HEK293 (cell line): ENCODE results near the gene DUSP22.

Source experiments
- CTCF ChIA-PET: fragments of 350-600 bp; formaldehyde crosslinking; extraction: SDS; loops from one replicate; lab custom pipeline; 2021; ENCODE audit warnings: antibody characterized with exemption; lab: Yijun Ruan, JAX
- POLR2A ChIA-PET: fragments of 300-600 bp; formaldehyde crosslinking; extraction: SDS; loops from one replicate; lab custom pipeline; 2020; ENCODE audit warnings: antibody characterized with exemption, inconsistent platforms; lab: Yijun Ruan, JAX
- H3K27ac ChIP-seq: fragments of 200-500 bp; sonication (Bioruptor generic); 2 replicates; pipeline ENCODE4 v1.5.1; 2014; ENCODE audit warnings: low read depth, low read length, control low read depth, inconsistent platforms; ENCODE audit errors: extremely low read depth
- H3K36me3 ChIP-seq, 2 experiments: fragments of 200-500 bp in 1 of 2; sonication (Bioruptor generic) in 1 of 2; 1 replicate in 1 of 2; 2 replicates in 1 of 2; pipeline ENCODE4 v1.5.1; 2014 to 2017; ENCODE audit warnings: inconsistent platforms in 2 of 2, low read length in 2 of 2; ENCODE audit not compliant: control insufficient read depth in 2 of 2, insufficient read depth in 1 of 2
- H3K4me1 ChIP-seq: fragments of 200-500 bp; sonication (Bioruptor generic); 2 replicates; pipeline ENCODE4 v1.5.1; 2014; ENCODE audit warnings: mild to moderate bottlenecking, low read length, inconsistent platforms; ENCODE audit not compliant: control insufficient read depth, insufficient read depth
- H3K4me3 ChIP-seq: 2 replicates; pipeline ENCODE4 v1.5.1; 2011; ENCODE audit warnings: low read depth, mild to moderate bottlenecking, control low read depth, low read length, moderate library complexity
- H3K9me3 ChIP-seq: fragments of 200-500 bp; sonication (Bioruptor generic); 2 replicates; pipeline ENCODE4 v1.5.1; 2014; ENCODE audit warnings: low read depth, low read length, inconsistent platforms; ENCODE audit not compliant: control insufficient read depth, insufficient read depth
- KLF10 ChIP-seq: fragments of 450-650 bp; IDR thresholded peaks from 2 replicates; pipeline ENCODE4 v1.5.1; 2018; ENCODE audit warnings: missing biosample characterization, mild to moderate bottlenecking, missing genetic modification characterization
- SP7 ChIP-seq: fragments of 450-650 bp; formaldehyde crosslinking; IDR thresholded peaks from 2 replicates; pipeline ENCODE4 v1.5.1; 2016; ENCODE audit warnings: missing biosample characterization, missing genetic modification characterization
- TRIM28 ChIP-seq: IDR thresholded peaks from 2 replicates; pipeline ENCODE4 v1.6.1; 2011; ENCODE audit warnings: low read length, control low read depth, borderline replicate concordance
- ZFP41 ChIP-seq: fragments of 450-650 bp; formaldehyde crosslinking; IDR thresholded peaks from 2 replicates; pipeline ENCODE4 v1.5.1; 2016; ENCODE audit warnings: missing biosample characterization, missing genetic modification characterization, borderline replicate concordance
- ZNF169 ChIP-seq: fragments of 450-650 bp; formaldehyde crosslinking; IDR thresholded peaks from 2 replicates; pipeline ENCODE4 v1.5.1; 2016; ENCODE audit warnings: missing biosample characterization, missing genetic modification characterization
- ZNF184 ChIP-seq: fragments of 450-650 bp; IDR thresholded peaks from 2 replicates; pipeline ENCODE4 v1.5.1; 2018; ENCODE audit warnings: missing biosample characterization, mild to moderate bottlenecking, missing genetic modification characterization
- ZNF202 ChIP-seq: fragments of 450-650 bp; formaldehyde crosslinking; IDR thresholded peaks from 2 replicates; pipeline ENCODE4 v1.5.1; 2016; ENCODE audit warnings: missing biosample characterization, missing genetic modification characterization, borderline replicate concordance
- ZNF311 ChIP-seq: fragments of 450-650 bp; formaldehyde crosslinking; IDR thresholded peaks from 2 replicates; pipeline ENCODE4 v1.5.1; 2017; ENCODE audit warnings: missing biosample characterization, missing genetic modification characterization, borderline replicate concordance
- ZNF426 ChIP-seq: fragments of 450-650 bp; formaldehyde crosslinking; IDR thresholded peaks from 2 replicates; pipeline ENCODE4 v1.5.1; 2017; ENCODE audit warnings: missing biosample characterization, missing genetic modification characterization, mild to moderate bottlenecking, inconsistent platforms, moderate library complexity
- ZNF48 ChIP-seq: fragments of 450-650 bp; formaldehyde crosslinking; IDR thresholded peaks from 2 replicates; pipeline ENCODE4 v1.5.1; 2016; ENCODE audit warnings: missing biosample characterization, missing genetic modification characterization
- ZNF510 ChIP-seq: fragments of 450-650 bp; formaldehyde crosslinking; IDR thresholded peaks from 2 replicates; pipeline ENCODE4 v1.5.1; 2018; ENCODE audit warnings: mild to moderate bottlenecking, missing genetic modification characterization, missing biosample characterization; ENCODE audit not compliant: insufficient replicate concordance
- ZNF610 ChIP-seq: fragments of 450-650 bp; formaldehyde crosslinking; IDR thresholded peaks from 2 replicates; pipeline ENCODE4 v1.5.1; 2016; ENCODE audit warnings: missing biosample characterization, missing genetic modification characterization, borderline replicate concordance
- ZNF621 ChIP-seq: fragments of 450-650 bp; formaldehyde crosslinking; IDR thresholded peaks from 2 replicates; pipeline ENCODE4 v1.5.1; 2017; ENCODE audit warnings: missing biosample characterization, missing genetic modification characterization
- ZNF776 ChIP-seq: fragments of 450-650 bp; formaldehyde crosslinking; IDR thresholded peaks from 2 replicates; pipeline ENCODE4 v1.5.0; 2017; ENCODE audit warnings: missing biosample characterization, missing genetic modification characterization, borderline replicate concordance
- ZNF792 ChIP-seq: fragments of 450-650 bp; formaldehyde crosslinking; IDR thresholded peaks from 2 replicates; pipeline ENCODE4 v1.5.1; 2016; ENCODE audit warnings: missing biosample characterization, missing genetic modification characterization
- ZNF843 ChIP-seq: fragments of 450-650 bp; formaldehyde crosslinking; IDR thresholded peaks from 2 replicates; pipeline ENCODE4 v1.5.1; 2016; ENCODE audit warnings: missing biosample characterization, missing genetic modification characterization
- TF ChIP-seq, protein P1 (sequence below): fragments of 450-650 bp; formaldehyde crosslinking; IDR thresholded peaks from 2 replicates; pipeline ENCODE4 v1.5.1; 2017; ENCODE audit warnings: missing biosample characterization, missing genetic modification characterization
- TF ChIP-seq, protein P2 (sequence below): fragments of 450-650 bp; formaldehyde crosslinking; IDR thresholded peaks from 2 replicates; pipeline ENCODE4 v1.5.1; 2016; ENCODE audit warnings: missing biosample characterization, missing genetic modification characterization
- TF ChIP-seq, protein P3 (sequence below): fragments of 450-650 bp; formaldehyde crosslinking; IDR thresholded peaks from 2 replicates; pipeline ENCODE4 v1.5.1; 2016; ENCODE audit warnings: missing biosample characterization, missing genetic modification characterization

Gene DUSP22

DNA sequence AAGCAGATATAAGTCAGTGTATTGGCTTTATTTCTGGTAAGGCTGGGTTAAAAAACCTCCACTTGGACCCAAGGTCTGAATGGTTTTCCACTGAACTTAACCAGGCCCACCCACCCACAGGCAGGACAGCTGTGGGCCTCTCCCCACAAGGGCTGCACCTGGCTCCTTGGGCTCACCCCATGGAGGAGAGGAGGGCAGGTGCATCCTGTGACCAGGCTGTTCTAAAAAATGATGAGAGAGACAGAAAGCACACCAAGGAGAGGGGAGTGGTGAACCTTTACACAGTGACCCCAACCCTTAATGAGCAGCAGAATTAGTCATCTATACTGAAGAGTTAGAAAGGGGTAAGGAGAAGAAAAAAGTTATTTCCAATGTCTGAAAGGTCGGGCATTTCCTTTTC is 34.5 kb upstream of the DUSP22 start:
- H3K36me3 ChIP-seq, result no peaks in the 10 kb centered on the region
- ChIA-PET CTCF (no interaction called here), POLR2A (no interaction called here)
- no peaks in the 10 kb centered on the region for H3K9me3 ChIP-seq
- H3K27ac ChIP-seq, result no peak overlapping the region
- no peak overlapping the region for H3K4me3 ChIP-seq
- TF ChIP-seq ZNF184 (tag by site-specific recombination), result no peak
- TF ChIP-seq ZNF510 (tag by site-specific recombination), result no peak
- TF ChIP-seq ZNF169 (tag by site-specific recombination), result no peak
- TF ChIP-seq, protein P1, sequence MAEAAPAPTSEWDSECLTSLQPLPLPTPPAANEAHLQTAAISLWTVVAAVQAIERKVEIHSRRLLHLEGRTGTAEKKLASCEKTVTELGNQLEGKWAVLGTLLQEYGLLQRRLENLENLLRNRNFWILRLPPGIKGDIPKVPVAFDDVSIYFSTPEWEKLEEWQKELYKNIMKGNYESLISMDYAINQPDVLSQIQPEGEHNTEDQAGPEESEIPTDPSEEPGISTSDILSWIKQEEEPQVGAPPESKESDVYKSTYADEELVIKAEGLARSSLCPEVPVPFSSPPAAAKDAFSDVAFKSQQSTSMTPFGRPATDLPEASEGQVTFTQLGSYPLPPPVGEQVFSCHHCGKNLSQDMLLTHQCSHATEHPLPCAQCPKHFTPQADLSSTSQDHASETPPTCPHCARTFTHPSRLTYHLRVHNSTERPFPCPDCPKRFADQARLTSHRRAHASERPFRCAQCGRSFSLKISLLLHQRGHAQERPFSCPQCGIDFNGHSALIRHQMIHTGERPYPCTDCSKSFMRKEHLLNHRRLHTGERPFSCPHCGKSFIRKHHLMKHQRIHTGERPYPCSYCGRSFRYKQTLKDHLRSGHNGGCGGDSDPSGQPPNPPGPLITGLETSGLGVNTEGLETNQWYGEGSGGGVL (tag by site-specific recombination), result no peak
- no peak for TF ChIP-seq ZNF792 (tag by site-specific recombination)
- no peak for TF ChIP-seq ZFP41 (tag by site-specific recombination)
- no peak for TF ChIP-seq ZNF621
- TF ChIP-seq ZNF48, result no peak
- no peak for TF ChIP-seq ZNF843 (tag by site-specific recombination)
- no peak for TF ChIP-seq ZNF426 (tag by site-specific recombination)
- no peak for TF ChIP-seq KLF10 (tag by site-specific recombination)
- TF ChIP-seq ZNF776, result no peak
- no peak for TF ChIP-seq ZNF610 (tag by site-specific recombination)
- TF ChIP-seq, protein P2, sequence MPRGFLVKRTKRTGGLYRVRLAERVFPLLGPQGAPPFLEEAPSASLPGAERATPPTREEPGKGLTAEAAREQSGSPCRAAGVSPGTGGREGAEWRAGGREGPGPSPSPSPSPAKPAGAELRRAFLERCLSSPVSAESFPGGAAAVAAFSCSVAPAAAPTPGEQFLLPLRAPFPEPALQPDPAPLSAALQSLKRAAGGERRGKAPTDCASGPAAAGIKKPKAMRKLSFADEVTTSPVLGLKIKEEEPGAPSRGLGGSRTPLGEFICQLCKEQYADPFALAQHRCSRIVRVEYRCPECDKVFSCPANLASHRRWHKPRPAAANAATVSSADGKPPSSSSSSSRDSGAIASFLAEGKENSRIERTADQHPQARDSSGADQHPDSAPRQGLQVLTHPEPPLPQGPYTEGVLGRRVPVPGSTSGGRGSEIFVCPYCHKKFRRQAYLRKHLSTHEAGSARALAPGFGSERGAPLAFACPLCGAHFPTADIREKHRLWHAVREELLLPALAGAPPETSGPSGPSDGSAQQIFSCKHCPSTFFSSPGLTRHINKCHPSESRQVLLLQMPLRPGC (tag by site-specific recombination), result no peak
- no peak for TF ChIP-seq SP7 (tag by site-specific recombination)
- no peak for TF ChIP-seq ZNF202 (tag by site-specific recombination)
- TF ChIP-seq TRIM28, result no peak
- no peak for TF ChIP-seq ZNF311 (tag by site-specific recombination)
- H3K4me1 ChIP-seq, result no peaks in the 10 kb centered on the region

DNA sequence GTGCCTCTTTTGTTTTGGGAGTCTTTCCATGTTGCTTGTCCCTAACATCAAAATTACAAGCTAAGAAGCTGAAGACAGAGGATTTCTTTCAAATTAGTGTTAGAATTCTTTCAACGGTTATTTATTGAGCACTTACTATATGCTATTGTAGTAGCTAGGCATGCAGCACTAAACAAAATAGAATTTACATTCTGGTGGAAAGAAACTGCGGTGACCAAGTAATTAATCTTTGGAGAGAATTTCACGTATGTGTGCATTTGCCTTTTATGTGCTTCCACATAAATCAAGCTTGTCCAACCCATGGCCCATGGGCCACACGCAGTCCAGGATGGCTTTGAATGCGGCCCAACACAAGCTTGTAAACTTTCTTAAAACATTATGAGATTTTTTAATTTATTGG is 33.0 kb upstream of the DUSP22 start:
- POLR2A ChIA-PET, result no interaction called here
- H3K36me3 ChIP-seq, result no peaks in the 10 kb centered on the region
- no peak overlapping the region for H3K27ac ChIP-seq
- TF ChIP-seq, protein P3, sequence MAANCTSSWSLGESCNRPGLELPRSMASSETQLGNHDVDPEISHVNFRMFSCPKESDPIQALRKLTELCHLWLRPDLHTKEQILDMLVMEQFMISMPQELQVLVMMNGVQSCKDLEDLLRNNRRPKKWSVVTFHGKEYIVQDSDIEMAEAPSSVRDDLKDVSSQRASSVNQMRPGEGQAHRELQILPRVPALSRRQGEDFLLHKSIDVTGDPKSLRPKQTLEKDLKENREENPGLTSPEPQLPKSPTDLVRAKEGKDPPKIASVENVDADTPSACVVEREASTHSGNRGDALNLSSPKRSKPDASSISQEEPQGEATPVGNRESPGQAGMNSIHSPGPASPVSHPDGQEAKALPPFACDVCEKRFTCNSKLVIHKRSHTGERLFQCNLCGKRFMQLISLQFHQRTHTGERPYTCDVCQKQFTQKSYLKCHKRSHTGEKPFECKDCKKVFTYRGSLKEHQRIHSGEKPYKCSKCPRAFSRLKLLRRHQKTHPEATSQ (tag by site-specific recombination), result no peak
- no peaks in the 10 kb centered on the region for H3K4me1 ChIP-seq
- CTCF ChIA-PET, result interaction anchor here (0.6 kb wide), 1 partner anchor 70 kb away, joined by 3 read pairs; no protein-coding TSS in a partner anchor
- no peak overlapping the region for H3K4me3 ChIP-seq
- no peaks in the 10 kb centered on the region for H3K9me3 ChIP-seq
